ENCODE data around the gene RFPL1. TPM values are rescaled to one million over a fixed set of nuclear protein-coding genes. Genes with fewer than 3 reads are reported as not detected.
"Not testable (repeated sequence)": the region's sequence is repeated elsewhere in the genome, so short reads cannot be mapped to it uniquely, and the experiment has no call there.

The RFPL1 gene
- total RNA-seq, 4 donors from 2014 or later, result not detected

DNA sequence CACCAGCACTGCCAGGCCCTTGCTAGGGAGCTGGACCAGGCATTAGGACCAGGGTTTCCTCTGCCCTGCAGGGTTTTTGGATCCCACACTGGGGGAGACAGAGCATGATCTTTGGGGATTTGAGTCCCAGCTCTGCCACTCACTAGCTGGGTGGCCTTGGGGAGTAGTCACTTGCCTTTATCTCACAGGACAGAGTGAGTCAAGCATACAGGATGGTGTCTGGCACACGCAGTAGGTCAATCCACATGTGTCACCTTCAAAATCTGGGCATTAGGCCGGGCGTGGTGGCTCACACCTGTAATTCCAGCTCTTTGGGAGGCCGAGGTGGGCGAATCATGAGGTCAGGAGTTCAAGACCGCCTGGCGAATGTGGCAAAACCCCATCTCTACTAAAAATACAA is 44.3 kb downstream of the RFPL1 start:
- Histone ChIP-seq H3K4me1 (peaks cover 5 to 13% of the 10 kb centered on the region in 2 donors), H3K27ac (no peak overlapping the region), H3K27me3 (peaks cover 17% of the 10 kb centered on the region), H3K4me3 (replicated peaks in 1 of 3) (no peak overlapping the region), H3K36me3 (no peaks in the 10 kb centered on the region), H3K9me3 (no peaks in the 10 kb centered on the region)
- intact Hi-C loops (cut with DNase I), result no loop called here
- no peak for DNase-seq
- TF ChIP-seq, protein P1, sequence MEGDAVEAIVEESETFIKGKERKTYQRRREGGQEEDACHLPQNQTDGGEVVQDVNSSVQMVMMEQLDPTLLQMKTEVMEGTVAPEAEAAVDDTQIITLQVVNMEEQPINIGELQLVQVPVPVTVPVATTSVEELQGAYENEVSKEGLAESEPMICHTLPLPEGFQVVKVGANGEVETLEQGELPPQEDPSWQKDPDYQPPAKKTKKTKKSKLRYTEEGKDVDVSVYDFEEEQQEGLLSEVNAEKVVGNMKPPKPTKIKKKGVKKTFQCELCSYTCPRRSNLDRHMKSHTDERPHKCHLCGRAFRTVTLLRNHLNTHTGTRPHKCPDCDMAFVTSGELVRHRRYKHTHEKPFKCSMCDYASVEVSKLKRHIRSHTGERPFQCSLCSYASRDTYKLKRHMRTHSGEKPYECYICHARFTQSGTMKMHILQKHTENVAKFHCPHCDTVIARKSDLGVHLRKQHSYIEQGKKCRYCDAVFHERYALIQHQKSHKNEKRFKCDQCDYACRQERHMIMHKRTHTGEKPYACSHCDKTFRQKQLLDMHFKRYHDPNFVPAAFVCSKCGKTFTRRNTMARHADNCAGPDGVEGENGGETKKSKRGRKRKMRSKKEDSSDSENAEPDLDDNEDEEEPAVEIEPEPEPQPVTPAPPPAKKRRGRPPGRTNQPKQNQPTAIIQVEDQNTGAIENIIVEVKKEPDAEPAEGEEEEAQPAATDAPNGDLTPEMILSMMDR (IDR thresholded peaks at IDR 0.05), result no peak
- no peak for TF ChIP-seq POLR2A (IDR thresholded peaks at IDR 0.05)
- WGBS, 2 donors, result 97 to 100% methylated on average over 7 of the region's 7 CpGs

DNA sequence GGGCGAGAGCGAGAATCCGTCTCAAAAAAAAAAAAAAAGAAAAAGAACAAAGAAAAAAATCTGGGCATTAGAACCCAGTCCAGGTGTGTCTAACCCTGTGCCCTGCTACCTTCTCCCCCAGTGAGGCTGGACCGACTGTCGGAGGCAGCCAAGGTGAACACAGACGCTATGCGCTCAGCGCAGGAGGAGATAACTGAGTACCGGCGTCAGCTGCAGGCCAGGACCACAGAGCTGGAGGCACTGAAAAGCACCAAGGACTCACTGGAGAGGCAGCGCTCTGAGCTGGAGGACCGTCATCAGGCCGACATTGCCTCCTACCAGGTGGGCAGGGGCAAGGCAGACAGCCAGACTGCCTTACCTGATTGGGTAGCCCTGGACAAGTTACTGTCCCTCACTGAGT is 44.9 kb downstream of the RFPL1 start:
- intact Hi-C loops (cut with DNase I), result no loop called here
- Histone ChIP-seq H3K36me3 (no peaks in the 10 kb centered on the region), H3K27me3 (peaks cover 17% of the 10 kb centered on the region), H3K9me3 (no peaks in the 10 kb centered on the region), H3K4me3 (replicated peaks in 1 of 3) (no peak overlapping the region), H3K4me1 (peaks cover 5 to 13% of the 10 kb centered on the region in 2 donors), H3K27ac (no peak overlapping the region)
- 90 to 93% methylated on average over 11 to 13 of the region's 13 CpGs for WGBS, 2 donors
- TF ChIP-seq POLR2A (IDR thresholded peaks at IDR 0.05), result no peak
- TF ChIP-seq, protein P1 (IDR thresholded peaks at IDR 0.05), result no peak
- DNase-seq, result no peak

DNA sequence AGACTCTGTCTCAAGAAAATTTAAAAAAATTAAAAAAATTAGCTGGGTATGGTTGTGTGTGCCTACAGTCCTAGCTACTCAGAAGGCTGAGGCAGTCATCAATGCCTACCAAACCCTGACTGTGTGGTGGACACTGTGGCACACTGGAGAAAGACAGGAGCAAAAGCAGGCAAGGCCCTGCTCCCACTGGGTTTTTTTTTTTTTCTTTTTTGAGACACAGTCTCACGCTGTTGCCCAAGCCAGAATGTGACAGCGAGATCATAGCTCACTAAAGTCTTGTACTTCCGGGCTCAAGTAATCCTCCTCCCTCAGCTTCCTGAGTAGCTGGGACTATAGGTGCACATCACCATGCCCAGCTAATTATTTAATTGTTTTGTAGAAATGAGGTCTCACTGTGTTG is 46.3 kb downstream of the RFPL1 start:
- no peak for DNase-seq
- WGBS, 2 donors, result 96 to 99% methylated on average over 3 of the region's 3 CpGs
- H3K27me3 ChIP-seq, result peaks cover 17% of the 10 kb centered on the region

DNA sequence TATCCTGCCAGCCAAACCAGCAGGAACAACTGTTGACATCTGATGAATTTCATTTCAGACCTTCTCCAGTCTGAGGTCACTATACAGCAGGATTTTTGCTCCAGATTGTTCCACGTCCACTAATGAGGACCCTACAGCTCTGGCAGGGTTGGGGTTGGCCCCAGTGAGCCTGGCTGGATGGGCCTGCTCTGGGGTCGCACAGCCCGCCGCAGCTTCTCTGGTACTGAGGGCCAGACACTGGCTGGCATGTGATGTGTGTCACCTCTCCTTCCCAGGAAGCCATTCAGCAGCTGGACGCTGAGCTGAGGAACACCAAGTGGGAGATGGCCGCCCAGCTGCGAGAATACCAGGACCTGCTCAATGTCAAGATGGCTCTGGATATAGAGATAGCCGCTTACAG is 47.1 kb downstream of the RFPL1 start:
- intact Hi-C loops (cut with DNase I), result no loop called here
- Histone ChIP-seq H3K9me3 (no peaks in the 10 kb centered on the region), H3K4me1 (peaks cover 0 to 7% of the 10 kb centered on the region in 2 donors), H3K27ac (no peak overlapping the region), H3K36me3 (no peaks in the 10 kb centered on the region), H3K4me3 (replicated peaks in 1 of 3) (no peak overlapping the region), H3K27me3 (peaks cover 9% of the 10 kb centered on the region)
- TF ChIP-seq, protein P1 (IDR thresholded peaks at IDR 0.05), result no peak
- DNase-seq, result no peak
- 76 to 89% methylated on average over 8 of the region's 8 CpGs for WGBS, 2 donors

More for the DNA sequence above, 46.3 kb downstream of the RFPL1 start:
- TF ChIP-seq, protein P1 (IDR thresholded peaks at IDR 0.05), result no peak
- TF ChIP-seq POLR2A (IDR thresholded peaks at IDR 0.05), result no peak
- Histone ChIP-seq H3K27ac (no peak overlapping the region), H3K4me3 (replicated peaks in 1 of 3) (no peak overlapping the region), H3K9me3 (no peaks in the 10 kb centered on the region), H3K4me1 (peaks cover 5 to 13% of the 10 kb centered on the region in 2 donors), H3K36me3 (no peaks in the 10 kb centered on the region)
- intact Hi-C loops (cut with DNase I), result no loop called here

DNA sequence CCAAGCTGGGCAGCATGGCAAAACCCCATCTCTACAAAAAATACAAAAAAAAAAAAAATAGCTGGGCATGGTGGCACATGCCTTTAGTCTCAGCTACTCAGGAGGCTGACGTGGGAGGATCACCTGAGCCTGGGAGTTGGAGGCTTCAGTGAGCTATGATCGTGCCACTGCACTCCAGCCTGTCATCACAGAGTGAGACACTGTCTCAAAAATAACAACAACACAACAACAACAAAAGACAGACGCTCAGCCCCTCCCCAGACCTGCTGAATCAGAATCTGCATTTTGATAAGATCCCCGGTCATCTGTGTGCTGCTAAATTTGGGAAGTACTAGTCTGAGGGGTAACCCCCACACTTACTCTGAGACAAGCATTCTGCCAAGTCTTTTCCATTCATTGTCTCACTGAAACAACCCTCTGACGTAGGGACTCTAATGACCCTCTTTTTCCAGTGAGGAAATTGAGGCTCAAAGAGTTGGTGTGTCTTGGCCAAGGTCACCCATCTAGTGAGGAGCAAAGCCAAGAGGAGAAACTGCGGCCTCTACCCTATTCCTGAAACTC is 49.1 kb downstream of the RFPL1 start:
- H3K9me3 ChIP-seq, result no peaks in the 10 kb centered on the region
- no peak for DNase-seq
- H3K4me3 ChIP-seq (replicated peaks in 1 of 3), result no peak overlapping the region
- no peak overlapping the region for H3K27ac ChIP-seq
- no peak for TF ChIP-seq POLR2A (IDR thresholded peaks at IDR 0.05)
- TF ChIP-seq, protein P1 (IDR thresholded peaks at IDR 0.05), result no peak
- H3K4me1 ChIP-seq, result no peaks in the 10 kb centered on the region
- no peaks in the 10 kb centered on the region for H3K36me3 ChIP-seq
- no peaks in the 10 kb centered on the region for H3K27me3 ChIP-seq
- intact Hi-C loops (cut with DNase I), result no loop called here
- 92 to 94% methylated on average over 6 of the region's 6 CpGs for WGBS, 2 donors

DNA sequence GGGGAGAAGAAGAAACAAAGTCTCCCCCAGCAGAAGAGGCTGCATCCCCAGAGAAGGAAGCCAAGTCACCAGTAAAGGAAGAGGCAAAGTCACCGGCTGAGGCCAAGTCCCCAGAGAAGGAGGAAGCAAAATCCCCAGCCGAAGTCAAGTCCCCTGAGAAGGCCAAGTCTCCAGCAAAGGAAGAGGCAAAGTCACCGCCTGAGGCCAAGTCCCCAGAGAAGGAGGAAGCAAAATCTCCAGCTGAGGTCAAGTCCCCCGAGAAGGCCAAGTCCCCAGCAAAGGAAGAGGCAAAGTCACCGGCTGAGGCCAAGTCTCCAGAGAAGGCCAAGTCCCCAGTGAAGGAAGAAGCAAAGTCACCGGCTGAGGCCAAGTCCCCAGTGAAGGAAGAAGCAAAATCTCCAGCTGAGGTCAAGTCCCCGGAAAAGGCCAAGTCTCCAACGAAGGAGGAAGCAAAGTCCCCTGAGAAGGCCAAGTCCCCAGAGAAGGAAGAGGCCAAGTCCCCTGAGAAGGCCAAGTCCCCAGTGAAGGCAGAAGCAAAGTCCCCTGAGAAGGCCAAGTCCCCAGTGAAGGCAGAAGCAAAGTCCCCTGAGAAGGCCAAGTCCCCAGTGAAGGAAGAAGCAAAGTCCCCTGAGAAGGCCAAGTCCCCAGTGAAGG is 50.9 kb downstream of the RFPL1 start:
- DNase-seq; H3K4me3 ChIP-seq (replicated peaks in 1 of 3); H3K9me3 ChIP-seq; intact Hi-C loops (cut with DNase I); H3K27me3 ChIP-seq; H3K4me1 ChIP-seq; H3K36me3 ChIP-seq; H3K27ac ChIP-seq: not testable (repeated sequence)
- 84 to 88% methylated on average over 8 of the region's 8 CpGs for WGBS, 2 donors

Measured in thyroid gland (tissue), 4 donors.